ENCODE results near the gene NTN1. TPM values are rescaled to one million over a fixed set of nuclear protein-coding genes. Genes with fewer than 3 reads are reported as not detected.

The NTN1 gene
- total and polyA plus RNA-seq, 7 donors: 0.38 to 2.1 (median 0.85) TPM

DNA sequence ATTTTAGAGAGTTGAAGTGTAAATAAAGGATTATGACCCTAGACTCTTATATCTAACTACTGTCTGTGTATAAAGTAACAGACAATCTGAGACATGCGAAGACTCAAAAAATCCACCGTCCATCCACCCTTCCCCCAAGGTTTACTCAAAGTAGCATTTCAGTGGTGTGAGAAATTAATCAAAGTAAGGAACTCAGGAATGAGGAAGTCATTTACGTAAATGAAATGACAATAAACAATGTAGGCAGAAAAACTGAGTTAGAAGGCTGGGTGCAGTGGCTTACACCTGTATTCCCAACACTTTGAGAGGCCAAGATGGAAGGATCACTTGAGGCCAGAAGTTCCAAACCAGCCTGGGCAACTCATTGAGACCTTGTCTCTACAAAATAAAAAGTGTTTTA, 19.8 kb upstream of the NTN1 start:
- DNase-seq: no peak
- peaks cover 0 to 61% (median 19%) of the 10 kb centered on the region in 3 donors for H3K27me3 ChIP-seq (ENCODE audit: insufficient read depth in 3 of 3, low read length in 2 of 3)

GRCh38 chr17:9002227-9002605, 19.1 kb upstream of the NTN1 start:
- Histone ChIP-seq H3K9me3 (no peaks in the 10 kb centered on the region), H3K36me3 (ENCODE audit: insufficient read depth in 1 of 2, low read depth in 1 of 2) (no peaks in the 10 kb centered on the region), H3K27me3 (ENCODE audit: insufficient read depth in 3 of 3, low read length in 2 of 3) (peaks cover 0 to 67% (median 21%) of the 10 kb centered on the region in 3 donors), H3K27ac (no peak overlapping the region), H3K4me3 (no peak overlapping the region), H3K4me1 (no peaks in the 10 kb centered on the region)
- TF ChIP-seq, protein P1, sequence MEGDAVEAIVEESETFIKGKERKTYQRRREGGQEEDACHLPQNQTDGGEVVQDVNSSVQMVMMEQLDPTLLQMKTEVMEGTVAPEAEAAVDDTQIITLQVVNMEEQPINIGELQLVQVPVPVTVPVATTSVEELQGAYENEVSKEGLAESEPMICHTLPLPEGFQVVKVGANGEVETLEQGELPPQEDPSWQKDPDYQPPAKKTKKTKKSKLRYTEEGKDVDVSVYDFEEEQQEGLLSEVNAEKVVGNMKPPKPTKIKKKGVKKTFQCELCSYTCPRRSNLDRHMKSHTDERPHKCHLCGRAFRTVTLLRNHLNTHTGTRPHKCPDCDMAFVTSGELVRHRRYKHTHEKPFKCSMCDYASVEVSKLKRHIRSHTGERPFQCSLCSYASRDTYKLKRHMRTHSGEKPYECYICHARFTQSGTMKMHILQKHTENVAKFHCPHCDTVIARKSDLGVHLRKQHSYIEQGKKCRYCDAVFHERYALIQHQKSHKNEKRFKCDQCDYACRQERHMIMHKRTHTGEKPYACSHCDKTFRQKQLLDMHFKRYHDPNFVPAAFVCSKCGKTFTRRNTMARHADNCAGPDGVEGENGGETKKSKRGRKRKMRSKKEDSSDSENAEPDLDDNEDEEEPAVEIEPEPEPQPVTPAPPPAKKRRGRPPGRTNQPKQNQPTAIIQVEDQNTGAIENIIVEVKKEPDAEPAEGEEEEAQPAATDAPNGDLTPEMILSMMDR (IDR thresholded peaks at IDR 0.05): no peak
- no peak for ATAC-seq
- intact Hi-C loops (cut with DNase I): loop anchor here in 1 of 2 donors (10.0 kb wide), 1 partner anchor 273 kb away; no protein-coding TSS in a partner anchor
- 56 to 68% (median 60%) methylated on average over 15 of the region's 15 CpGs for WGBS, 3 donors
- DNase-seq: no peak

More for the DNA sequence above, 19.8 kb upstream of the NTN1 start:
- Histone ChIP-seq H3K27ac (no peak overlapping the region), H3K4me1 (no peaks in the 10 kb centered on the region), H3K4me3 (no peak overlapping the region), H3K9me3 (no peaks in the 10 kb centered on the region), H3K36me3 (ENCODE audit: insufficient read depth in 1 of 2, low read depth in 1 of 2) (no peaks in the 10 kb centered on the region)
- ATAC-seq: no peak
- intact Hi-C loops (cut with DNase I): loop anchor here in 1 of 2 donors (10.0 kb wide), 1 partner anchor 273 kb away; no protein-coding TSS in a partner anchor
- WGBS, 3 donors: 83 to 86% (median 84%) methylated on average over 3 of the region's 3 CpGs
- TF ChIP-seq, protein P1 (IDR thresholded peaks at IDR 0.05): no peak

DNA sequence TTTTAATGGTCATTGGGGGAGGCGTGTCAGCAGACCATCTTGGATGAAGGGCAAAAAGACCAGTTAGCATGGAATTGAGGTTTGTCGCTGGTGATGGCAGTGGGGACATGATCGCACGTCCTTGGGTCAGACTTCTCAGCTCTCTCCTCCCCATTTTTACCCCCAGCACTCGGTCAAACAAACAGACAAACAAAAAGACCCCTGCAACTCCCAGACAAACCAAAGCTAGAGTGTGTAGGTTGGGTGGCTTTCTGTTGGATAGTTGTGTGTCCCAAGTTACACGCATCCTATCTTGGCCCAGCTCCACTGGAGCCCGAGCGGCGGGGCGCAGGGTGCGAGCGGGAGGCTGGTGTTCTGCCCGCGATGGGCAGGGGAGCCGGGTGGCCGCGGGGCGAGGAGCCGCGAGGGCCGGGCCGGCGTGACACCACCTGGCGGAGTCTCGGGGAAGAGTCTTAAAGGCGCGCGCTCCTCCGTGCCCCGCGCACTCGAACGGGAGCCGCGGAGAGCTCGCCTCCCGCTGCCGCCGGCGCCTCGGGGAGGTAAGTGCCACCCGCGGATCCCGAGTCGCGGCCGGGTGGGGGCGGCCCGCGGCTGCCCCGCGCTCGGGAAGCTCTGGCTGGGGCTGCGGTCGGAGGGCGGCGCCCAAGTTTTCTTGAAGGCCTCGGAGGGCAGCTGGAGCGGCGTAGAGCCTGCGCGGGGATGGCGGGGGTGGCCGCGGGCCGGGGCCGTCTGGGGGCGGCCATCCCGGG, 18.5 kb upstream of the NTN1 start:
- Histone ChIP-seq H3K9me3 (no peaks in the 10 kb centered on the region), H3K36me3 (ENCODE audit: insufficient read depth in 1 of 2, low read depth in 1 of 2) (no peaks in the 10 kb centered on the region), H3K27ac (no peak overlapping the region), H3K4me3 (peak overlapping the region; percentile 56), H3K27me3 (ENCODE audit: insufficient read depth in 3 of 3, low read length in 2 of 3) (peaks cover 0 to 71% (median 21%) of the 10 kb centered on the region in 3 donors), H3K4me1 (no peaks in the 10 kb centered on the region)
- intact Hi-C loops (cut with DNase I): loop anchor here in 1 of 2 donors (10.0 kb wide), 1 partner anchor 272 kb away; no protein-coding TSS in a partner anchor
- 4 to 6% (median 4%) methylated on average over 46 to 69 of the region's 69 CpGs for WGBS, 3 donors
- peak in 1 of 2 donors; percentile 27 for DNase-seq
- peak in 2 of 4 donors; percentile 28 to 40 for ATAC-seq
- TF ChIP-seq, protein P1 (IDR thresholded peaks at IDR 0.05): no peak

- intact Hi-C loops (cut with DNase I): loop anchor here in 1 of 2 donors (10.0 kb wide), 1 partner anchor 271 kb away; no protein-coding TSS in a partner anchor
- no peak overlapping the region for H3K27ac ChIP-seq
- H3K27me3 ChIP-seq (ENCODE audit: insufficient read depth in 3 of 3, low read length in 2 of 3): peaks cover 0 to 71% (median 21%) of the 10 kb centered on the region in 3 donors
- H3K4me3 ChIP-seq: peak overlapping the region; percentile 56
- no peak for ATAC-seq
- no peaks in the 10 kb centered on the region for H3K9me3 ChIP-seq
- no peak for DNase-seq
- no peaks in the 10 kb centered on the region for H3K36me3 ChIP-seq (ENCODE audit: insufficient read depth in 1 of 2, low read depth in 1 of 2)
- TF ChIP-seq, protein P1 (IDR thresholded peaks at IDR 0.05): no peak
- no peaks in the 10 kb centered on the region for H3K4me1 ChIP-seq
- whole genome bisulfite sequencing, 3 donors: 2 to 3% (median 3%) methylated on average over 57 to 90 of the region's 90 CpGs
Measured at GRCh38 chr17:9003355-9004131, 17.8 kb upstream of the NTN1 start.
